OCI-LY7 (cell line): Measurements from ENCODE around the gene FRMD6.

Experiments used
- CTCF ChIP-seq: fragments of 200-600 bp; sonication (generic); conservative IDR thresholded peaks from 2 replicates; pipeline ENCODE4 v1.5.1; 2014; ENCODE audit warnings: mild to moderate bottlenecking, antibody characterized with exemption, low read length, moderate library complexity, mixed read lengths
- EZH2phosphoT487 ChIP-seq: fragments of 200-600 bp; sonication (generic); IDR thresholded peaks from 2 replicates; pipeline ENCODE4 v1.6.1; 2018; ENCODE audit warnings: low read depth, borderline replicate concordance, mild to moderate bottlenecking, mixed run types, antibody characterized with exemption, low read length, moderate library complexity, mixed read lengths

- TF ChIP-seq CTCF (no peak), EZH2phosphoT487 (no peak)
Observed at GRCh38 chr14:51624955-51625569, 26.6 kb upstream of the FRMD6 start.
